HG03439 (cell line): Measurements from ENCODE around the gene NDUFA1.
A peak's percentile ranks its signal among the peaks of the same experiment; 100 is the strongest.
"Not testable (repeated sequence)": the region's sequence is repeated elsewhere in the genome, so short reads cannot be mapped to it uniquely, and the experiment has no call there.

Source experiments
- ATAC-seq: cut with Tn5 transposase; IDR thresholded peaks from one replicate; pipeline ENCODE4 v1.9.1; 2021; ENCODE audit warnings: mild to moderate bottlenecking, moderate library complexity; ENCODE audit not compliant: unreplicated experiment

Gene NDUFA1

GRCh38 chrX:119871599-119872395 lies at the start of gene NDUFA1, which contains the start of gene RNF113A:
Gene NDUFA1 (plus strand): TSS chrX:119871832. CDS start chrX:119871912, 80 bp downstream.
Gene RNF113A (minus strand): TSS chrX:119871733. CDS start chrX:119871613, 120 bp downstream.
- peak; percentile 92 for ATAC-seq

DNA sequence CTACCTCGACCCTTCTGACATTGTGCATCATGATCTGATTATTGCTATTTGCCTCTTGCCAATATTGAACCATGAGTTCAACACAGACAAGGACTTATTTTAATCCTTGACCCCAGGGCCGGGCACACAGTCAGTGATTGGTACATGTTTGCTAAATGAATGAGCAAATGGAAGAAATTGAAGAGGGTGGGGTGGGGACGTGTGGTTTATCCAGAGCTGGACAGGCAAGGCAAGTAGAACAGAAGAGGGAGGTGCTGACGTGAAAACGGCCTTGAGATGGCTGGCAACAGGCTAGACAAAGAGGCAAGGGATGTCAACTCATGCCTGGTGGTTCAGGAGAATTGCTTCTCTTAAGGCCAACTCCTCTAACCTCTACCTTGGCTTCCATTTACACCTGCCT lies 47.4 kb upstream of the NDUFA1 start:
- ATAC-seq, result not testable (repeated sequence)

DNA sequence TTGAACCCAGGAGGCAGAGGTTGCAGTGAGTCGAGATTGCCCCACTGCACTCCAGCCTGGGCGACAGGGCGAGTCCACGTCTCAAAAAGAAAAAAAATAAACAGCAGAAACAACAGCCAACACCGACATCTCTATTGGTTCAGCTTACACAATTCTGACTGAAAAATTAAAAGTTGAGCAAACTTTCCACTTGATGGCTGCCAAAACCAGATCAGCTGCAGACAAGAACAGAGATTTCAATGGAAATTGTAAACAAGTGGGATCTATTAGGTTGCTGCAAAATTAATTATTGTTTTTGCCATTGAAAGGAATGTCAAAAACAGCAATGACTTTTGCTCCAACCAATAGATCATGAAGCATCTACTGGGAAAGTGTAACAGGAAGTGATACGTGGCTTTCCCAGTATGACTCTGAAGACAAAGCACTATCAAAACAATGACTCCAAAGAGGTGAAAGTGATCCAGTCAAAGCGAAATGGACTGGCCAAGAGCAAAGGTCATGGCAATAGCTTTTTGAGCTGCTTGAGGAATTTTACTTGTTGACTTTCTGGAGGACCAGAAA lies 45.2 kb upstream of the NDUFA1 start:
- no peak for ATAC-seq

DNA sequence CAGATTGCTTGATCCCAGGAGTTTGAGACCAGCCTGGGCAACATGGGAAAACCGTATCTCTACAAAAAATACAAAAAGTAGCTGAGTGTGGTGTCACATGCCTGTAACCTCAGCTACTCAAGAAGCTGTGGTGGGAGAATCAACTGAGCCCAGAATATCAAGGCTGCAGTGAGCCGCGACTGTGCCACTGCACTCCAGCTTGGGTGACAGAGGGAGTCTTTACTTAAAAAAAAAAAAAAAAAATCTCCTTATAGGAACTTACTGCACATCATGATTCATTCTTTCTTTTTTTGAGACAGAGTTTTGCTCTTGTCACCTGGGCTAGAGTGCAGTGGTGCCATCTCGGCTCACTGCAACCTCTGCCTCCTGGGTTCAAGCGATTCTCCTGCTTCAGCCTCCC lies 43.2 kb upstream of the NDUFA1 start:
- ATAC-seq, result no peak

DNA sequence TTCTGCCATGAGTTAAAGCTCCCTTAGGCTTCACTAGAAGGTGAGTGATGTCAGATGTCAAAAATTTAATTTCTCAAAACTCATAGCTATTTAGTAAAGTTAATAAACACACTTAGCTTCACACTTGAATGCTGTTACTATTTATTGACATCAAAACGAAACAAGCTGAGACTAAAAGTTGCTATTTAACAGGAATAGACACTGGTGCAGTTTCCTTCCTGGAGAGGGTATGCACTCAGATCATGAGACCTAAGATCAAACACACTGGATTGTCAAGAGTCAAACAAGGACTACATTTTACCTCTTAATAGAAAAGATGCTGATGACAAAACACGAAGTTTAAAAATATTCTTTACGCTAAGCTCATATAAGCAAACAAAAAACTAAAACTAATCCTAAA lies 37.7 kb upstream of the NDUFA1 start:
- ATAC-seq, result no peak

- ATAC-seq, result peak; percentile 98
Observed at GRCh38 chrX:119852382-119853353, 19.0 kb upstream of the NDUFA1 start, which contains the start of gene UPF3B. Gene UPF3B (minus strand): TSS chrX:119852963. CDS start chrX:119852928, 35 bp downstream.

- no peak for ATAC-seq
Observed at GRCh38 chrX:119853444-119853843, 18.2 kb upstream of the NDUFA1 start.

GRCh38 chrX:119870626-119871131 lies 953 bp upstream of the NDUFA1 start:
- peak; percentile 14 for ATAC-seq

GRCh38 chrX:119871245-119871598 lies 410 bp upstream of the NDUFA1 start:
- ATAC-seq, result peak; percentile 36

- no peak for ATAC-seq
Observed at GRCh38 chrX:119878740-119879139, 7.1 kb downstream of the NDUFA1 start.

GRCh38 chrX:119880076-119880475 lies 8.4 kb downstream of the NDUFA1 start:
- no peak for ATAC-seq

DNA sequence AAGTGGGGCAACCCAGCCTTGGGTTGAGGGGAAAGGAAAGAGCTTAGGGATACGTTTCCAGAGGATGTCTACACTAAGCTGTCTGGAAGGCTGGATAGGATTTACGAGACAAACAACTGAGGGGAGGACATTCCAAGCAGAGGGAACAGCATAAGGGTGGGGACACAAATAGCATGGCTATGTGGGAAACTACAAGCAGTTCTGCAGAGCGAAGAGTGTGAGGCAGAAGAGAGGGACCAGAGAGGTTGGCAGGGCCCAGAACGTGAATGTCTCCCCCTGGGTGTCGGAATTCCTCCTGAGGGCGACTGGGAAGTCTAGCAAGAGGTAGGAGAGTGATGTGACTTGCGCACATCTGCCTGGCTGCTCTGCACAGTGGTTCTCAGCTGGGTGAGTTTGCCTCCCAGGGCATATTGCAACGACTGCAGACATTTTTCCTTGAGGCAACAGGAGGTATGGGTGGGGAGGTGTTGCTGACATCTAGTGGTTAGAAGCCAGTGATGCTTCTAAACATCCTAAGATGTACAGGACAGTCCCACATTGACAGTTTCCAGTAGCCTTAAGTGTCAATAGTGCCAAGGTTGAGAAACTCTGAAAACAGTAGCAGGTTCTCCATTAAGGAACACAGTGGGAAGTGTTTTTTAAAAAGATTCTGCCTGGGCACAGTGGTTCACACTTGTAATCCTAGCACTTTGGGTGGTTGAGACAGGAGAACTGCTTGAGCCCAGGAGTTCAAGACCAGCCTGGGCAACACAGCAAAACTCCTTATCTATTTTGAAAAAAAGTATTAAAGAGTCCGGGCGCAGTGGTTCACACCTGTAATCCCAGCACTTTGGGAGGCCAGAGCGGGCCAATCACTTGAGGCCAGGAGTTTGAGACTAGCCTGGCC lies 9.2 kb downstream of the NDUFA1 start:
- ATAC-seq, result peak; percentile 67

DNA sequence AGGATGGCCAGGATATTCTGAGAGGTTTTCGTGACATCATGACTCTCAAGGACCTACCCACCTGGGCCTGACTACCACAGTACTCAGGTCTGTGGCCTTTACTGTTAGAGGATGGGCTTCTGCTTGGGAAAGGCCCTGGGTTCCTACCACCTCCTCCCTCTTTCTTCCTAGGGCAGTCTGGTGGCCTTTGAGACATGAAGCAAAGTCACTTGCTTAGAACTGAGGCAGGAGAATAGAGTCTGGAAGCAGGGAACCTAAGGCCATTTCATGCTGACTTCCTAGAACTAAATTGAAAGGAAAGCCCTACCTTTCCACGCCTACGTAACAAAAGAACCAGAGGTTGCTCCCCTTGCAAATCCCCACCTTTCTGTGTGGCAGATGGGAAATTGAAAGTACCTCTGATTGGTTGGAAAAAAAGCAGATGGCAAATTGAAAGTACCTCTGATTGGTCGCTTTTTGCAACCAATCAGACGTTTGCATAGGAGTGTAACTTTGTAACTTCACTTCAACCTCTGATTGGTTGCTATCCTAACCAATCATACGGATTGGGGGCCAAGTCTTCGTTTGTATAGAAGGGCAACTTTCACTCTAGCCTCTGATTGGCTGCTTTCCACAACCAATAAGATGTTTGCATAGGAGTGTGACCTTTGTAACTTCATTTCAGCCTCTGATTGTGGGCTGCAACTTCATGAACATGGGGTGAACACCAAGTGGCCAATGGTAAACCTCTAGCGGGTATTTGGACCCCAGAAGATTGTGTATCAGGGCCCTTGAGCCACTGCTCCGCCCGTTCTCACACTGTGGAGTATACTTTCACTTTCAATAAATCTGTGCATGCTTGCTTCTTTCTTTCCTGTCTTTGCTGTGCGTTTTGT lies 14.2 kb downstream of the NDUFA1 start:
- ATAC-seq, result no peak

GRCh38 chrX:119887721-119888425 lies 16.2 kb downstream of the NDUFA1 start:
- ATAC-seq, result peak; percentile 69

GRCh38 chrX:119890626-119891025 lies 19.0 kb downstream of the NDUFA1 start:
- ATAC-seq, result not testable (repeated sequence)

DNA sequence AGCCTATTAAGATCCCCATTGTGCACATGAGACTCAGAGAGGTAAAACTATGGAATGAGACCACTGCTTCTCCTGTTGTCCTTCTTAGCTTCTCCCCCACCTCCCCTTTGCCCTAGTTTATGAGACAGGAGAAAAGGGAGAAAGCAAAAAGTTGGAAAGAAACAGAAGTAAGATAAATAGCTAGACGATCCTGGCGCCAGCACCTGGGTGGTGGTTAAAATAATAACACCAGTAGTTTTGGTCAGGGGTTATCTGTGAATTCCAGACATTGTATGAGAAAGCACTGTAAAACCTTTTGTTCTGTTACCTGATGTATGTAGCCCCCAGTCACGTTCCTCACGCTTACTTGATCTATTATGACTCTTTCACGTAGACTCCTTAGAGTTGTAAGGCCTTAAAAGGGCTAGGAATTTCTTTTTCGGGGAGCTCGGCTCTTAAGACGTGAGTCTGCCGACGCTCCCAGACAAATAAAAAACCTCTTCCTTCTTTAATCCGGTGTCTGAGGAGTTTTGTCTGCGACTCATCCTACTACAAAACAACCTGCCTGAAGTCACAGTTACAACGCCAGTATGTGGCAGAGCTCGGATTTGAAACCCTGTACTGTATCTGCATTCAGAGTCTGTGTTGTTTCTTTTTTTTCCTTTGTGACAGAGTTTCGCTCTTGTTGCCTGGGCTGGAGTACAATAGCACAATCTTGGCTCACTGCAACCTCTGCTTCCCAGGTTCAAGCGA lies 20.5 kb downstream of the NDUFA1 start:
- ATAC-seq, result not testable (repeated sequence)

- ATAC-seq, result no peak
Observed at GRCh38 chrX:119895843-119896326, 24.3 kb downstream of the NDUFA1 start, which contains the start of gene AKAP14. Gene AKAP14 (plus strand): TSS chrX:119895893. CDS start chrX:119903224, 7,331 bp downstream.
